GM23338 (cell line): ENCODE results near the gene MAS1L. TPM values are rescaled to one million over a fixed set of nuclear protein-coding genes. Genes with fewer than 3 reads are reported as not detected.

ENCODE experiments used
- ATAC-seq: fragments of 200-7000 bp; cut with Tn5 transposase; 3 replicates; pipeline ENCODE4 v1.9.1; 2020
- DNase-seq: peaks from one replicate; pipeline ENCODE4 v3.0.0-alpha.2; 2015; ENCODE audit warnings: low spot score
- H2AFZ ChIP-seq: fragments of 200-600 bp; sonication (generic); 2 replicates; pipeline ENCODE4 v1.8.0; 2016; ENCODE audit warnings: antibody characterized with exemption, mild to moderate bottlenecking, moderate library complexity
- H3F3A ChIP-seq: fragments of 200-600 bp; sonication (generic); replicated peaks from 2 replicates; pipeline ENCODE4 v1.8.0; 2017; ENCODE audit warnings: antibody characterized with exemption, mixed run types, low read depth
- H3K27ac ChIP-seq: fragments of 200-600 bp; sonication (generic); 2 replicates; pipeline ENCODE4 v1.6.1; 2016; ENCODE audit warnings: low read depth
- H3K27me3 ChIP-seq: fragments of 200-600 bp; sonication (generic); 2 replicates; pipeline ENCODE4 v1.8.0; 2016; ENCODE audit warnings: mild to moderate bottlenecking, mixed run types, moderate library complexity; ENCODE audit not compliant: insufficient read depth
- H3K36me3 ChIP-seq: fragments of 200-600 bp; sonication (generic); 2 replicates; pipeline ENCODE4 v1.8.0; 2016; ENCODE audit warnings: mild to moderate bottlenecking; ENCODE audit not compliant: insufficient read depth
- H3K4me1 ChIP-seq: fragments of 200-600 bp; sonication (generic); 2 replicates; pipeline ENCODE4 v1.8.0; 2016; ENCODE audit warnings: mild to moderate bottlenecking, moderate library complexity; ENCODE audit not compliant: insufficient read depth
- H3K4me2 ChIP-seq: fragments of 200-600 bp; sonication (generic); 2 replicates; pipeline ENCODE4 v1.7.1; 2017; ENCODE audit warnings: mixed run types
- H3K4me3 ChIP-seq: fragments of 200-600 bp; sonication (generic); 2 replicates; pipeline ENCODE4 v1.6.1; 2016; ENCODE audit warnings: mixed run types
- H3K79me2 ChIP-seq: fragments of 200-600 bp; sonication (generic); replicated peaks from 2 replicates; pipeline ENCODE4 v1.8.0; 2017; ENCODE audit warnings: mild to moderate bottlenecking; ENCODE audit not compliant: insufficient read depth
- H3K9me2 ChIP-seq: fragments of 200-600 bp; sonication (generic); 2 replicates; pipeline ENCODE4 v1.8.0; 2017; ENCODE audit not compliant: insufficient read depth
- H4K20me1 ChIP-seq: fragments of 200-600 bp; sonication (generic); replicated peaks from 2 replicates; pipeline ENCODE4 v1.8.0; 2017; ENCODE audit warnings: mild to moderate bottlenecking; ENCODE audit not compliant: insufficient read depth
- H3K27ac Mint-ChIP-seq: 2 replicates; pipeline ENCODE4 v1.8.0; 2020; ENCODE audit warnings: inconsistent platforms, mild to moderate bottlenecking, moderate library complexity, mixed read lengths
- H3K27me3 Mint-ChIP-seq: 3 replicates; pipeline ENCODE4 v1.8.0; 2022; ENCODE audit warnings: low read depth, mild to moderate bottlenecking, moderate library complexity, mixed read lengths, inconsistent platforms; ENCODE audit not compliant: insufficient read depth, poor library complexity
- H3K36me3 Mint-ChIP-seq: 3 replicates; pipeline ENCODE4 v1.8.0; 2021; ENCODE audit warnings: low read depth, mild to moderate bottlenecking, inconsistent platforms, moderate library complexity, mixed read lengths
- H3K4me1 Mint-ChIP-seq: 3 replicates; pipeline ENCODE4 v1.8.0; 2020; ENCODE audit warnings: mild to moderate bottlenecking, inconsistent platforms, mixed read lengths
- H3K4me3 Mint-ChIP-seq: 3 replicates; pipeline ENCODE4 v1.8.0; 2021; ENCODE audit warnings: moderate library complexity, mild to moderate bottlenecking, inconsistent platforms, mixed read lengths
- H3K9me3 Mint-ChIP-seq: 3 replicates; pipeline ENCODE4 v1.8.0; 2020; ENCODE audit warnings: moderate library complexity, mild to moderate bottlenecking, inconsistent platforms, mixed read lengths
- CREB1 ChIP-seq: fragments of 250-450 bp; sonication (Bioruptor Pico); IDR thresholded peaks from 2 replicates; pipeline ENCODE4 v1.5.0; 2020; ENCODE audit warnings: low read depth, mild to moderate bottlenecking, moderate library complexity
- EZH2 ChIP-seq: fragments of 200-600 bp; sonication (generic); IDR thresholded peaks from one replicate; pipeline ENCODE4 v1.8.0; 2017; ENCODE audit warnings: antibody characterized with exemption, mild to moderate bottlenecking, low read depth; ENCODE audit not compliant: unreplicated experiment
- JUNB ChIP-seq: IDR thresholded peaks from one replicate; pipeline ENCODE4 v1.6.1; 2016; ENCODE audit warnings: antibody characterized with exemption; ENCODE audit not compliant: unreplicated experiment
- NANOG ChIP-seq: IDR thresholded peaks from 2 replicates; pipeline ENCODE4 v1.6.1; 2016; ENCODE audit warnings: antibody characterized with exemption, borderline replicate concordance
- POLR2AphosphoS5 ChIP-seq: IDR thresholded peaks from 2 replicates; pipeline ENCODE4 v1.6.1; 2016; ENCODE audit warnings: antibody characterized with exemption, low read depth
- STAT1 ChIP-seq: IDR thresholded peaks from one replicate; pipeline ENCODE4 v1.6.1; 2016; ENCODE audit warnings: antibody characterized with exemption; ENCODE audit not compliant: unreplicated experiment
- ZNF114 ChIP-seq: fragments of 250-450 bp; sonication (Bioruptor Pico); IDR thresholded peaks from 2 replicates; pipeline ENCODE4 v1.5.0; 2020; ENCODE audit warnings: mild to moderate bottlenecking, moderate library complexity
- ZNF331 ChIP-seq: fragments of 250-450 bp; sonication (Bioruptor Pico); IDR thresholded peaks from 2 replicates; pipeline ENCODE4 v1.5.0; 2020; ENCODE audit warnings: low read depth, mild to moderate bottlenecking, moderate library complexity
- polyA plus RNA-seq: library from polyadenylated mRNA; unstranded; fragments of >200 nt; fragmentation: Nextera tagmentation; extraction: Ambion mirVana; gene quantifications from 2 replicates; pipeline ENCODE4 v1.2.1, GENCODE V29; 2016
- total RNA-seq: library from RNA; depleted of rRNA; stranded (reverse); fragments of >200 nt; shearing (Covaris generic); gene quantifications from 2 replicates; pipeline ENCODE4 v1.2.3, GENCODE V29; 2014
- TF ChIP-seq, protein P1 (sequence below): fragments of 250-450 bp; sonication (Bioruptor Pico); IDR thresholded peaks from 2 replicates; pipeline ENCODE4 v1.5.0; 2020; ENCODE audit warnings: mild to moderate bottlenecking, moderate library complexity
- TF ChIP-seq, protein P2 (sequence below): IDR thresholded peaks from 2 replicates; pipeline ENCODE4 v1.6.1; 2016; ENCODE audit warnings: antibody characterized with exemption

The MAS1L gene
- total and polyA plus RNA-seq, 2 experiments from 2014 or later = not detected

DNA sequence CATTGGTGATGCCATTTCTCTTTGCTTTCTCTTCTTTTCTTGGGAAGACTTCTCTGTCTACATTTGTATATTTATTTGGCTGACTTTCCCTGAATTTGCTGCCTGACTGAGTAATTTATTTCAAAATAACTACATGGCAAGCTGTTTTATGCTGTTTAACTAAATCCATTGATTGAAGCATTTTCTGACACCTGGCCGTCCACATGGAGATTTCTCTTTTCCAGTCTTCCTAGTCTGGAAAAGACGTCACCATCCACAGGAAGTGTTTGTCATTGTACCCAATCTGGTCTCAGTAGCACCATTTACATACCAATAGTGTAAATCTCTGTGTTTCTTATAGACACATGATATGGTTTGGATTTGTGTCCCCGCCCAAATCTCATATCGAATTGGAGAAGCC lies 9.2 kb upstream of the MAS1L start (continued):
- TF ChIP-seq, protein P1, sequence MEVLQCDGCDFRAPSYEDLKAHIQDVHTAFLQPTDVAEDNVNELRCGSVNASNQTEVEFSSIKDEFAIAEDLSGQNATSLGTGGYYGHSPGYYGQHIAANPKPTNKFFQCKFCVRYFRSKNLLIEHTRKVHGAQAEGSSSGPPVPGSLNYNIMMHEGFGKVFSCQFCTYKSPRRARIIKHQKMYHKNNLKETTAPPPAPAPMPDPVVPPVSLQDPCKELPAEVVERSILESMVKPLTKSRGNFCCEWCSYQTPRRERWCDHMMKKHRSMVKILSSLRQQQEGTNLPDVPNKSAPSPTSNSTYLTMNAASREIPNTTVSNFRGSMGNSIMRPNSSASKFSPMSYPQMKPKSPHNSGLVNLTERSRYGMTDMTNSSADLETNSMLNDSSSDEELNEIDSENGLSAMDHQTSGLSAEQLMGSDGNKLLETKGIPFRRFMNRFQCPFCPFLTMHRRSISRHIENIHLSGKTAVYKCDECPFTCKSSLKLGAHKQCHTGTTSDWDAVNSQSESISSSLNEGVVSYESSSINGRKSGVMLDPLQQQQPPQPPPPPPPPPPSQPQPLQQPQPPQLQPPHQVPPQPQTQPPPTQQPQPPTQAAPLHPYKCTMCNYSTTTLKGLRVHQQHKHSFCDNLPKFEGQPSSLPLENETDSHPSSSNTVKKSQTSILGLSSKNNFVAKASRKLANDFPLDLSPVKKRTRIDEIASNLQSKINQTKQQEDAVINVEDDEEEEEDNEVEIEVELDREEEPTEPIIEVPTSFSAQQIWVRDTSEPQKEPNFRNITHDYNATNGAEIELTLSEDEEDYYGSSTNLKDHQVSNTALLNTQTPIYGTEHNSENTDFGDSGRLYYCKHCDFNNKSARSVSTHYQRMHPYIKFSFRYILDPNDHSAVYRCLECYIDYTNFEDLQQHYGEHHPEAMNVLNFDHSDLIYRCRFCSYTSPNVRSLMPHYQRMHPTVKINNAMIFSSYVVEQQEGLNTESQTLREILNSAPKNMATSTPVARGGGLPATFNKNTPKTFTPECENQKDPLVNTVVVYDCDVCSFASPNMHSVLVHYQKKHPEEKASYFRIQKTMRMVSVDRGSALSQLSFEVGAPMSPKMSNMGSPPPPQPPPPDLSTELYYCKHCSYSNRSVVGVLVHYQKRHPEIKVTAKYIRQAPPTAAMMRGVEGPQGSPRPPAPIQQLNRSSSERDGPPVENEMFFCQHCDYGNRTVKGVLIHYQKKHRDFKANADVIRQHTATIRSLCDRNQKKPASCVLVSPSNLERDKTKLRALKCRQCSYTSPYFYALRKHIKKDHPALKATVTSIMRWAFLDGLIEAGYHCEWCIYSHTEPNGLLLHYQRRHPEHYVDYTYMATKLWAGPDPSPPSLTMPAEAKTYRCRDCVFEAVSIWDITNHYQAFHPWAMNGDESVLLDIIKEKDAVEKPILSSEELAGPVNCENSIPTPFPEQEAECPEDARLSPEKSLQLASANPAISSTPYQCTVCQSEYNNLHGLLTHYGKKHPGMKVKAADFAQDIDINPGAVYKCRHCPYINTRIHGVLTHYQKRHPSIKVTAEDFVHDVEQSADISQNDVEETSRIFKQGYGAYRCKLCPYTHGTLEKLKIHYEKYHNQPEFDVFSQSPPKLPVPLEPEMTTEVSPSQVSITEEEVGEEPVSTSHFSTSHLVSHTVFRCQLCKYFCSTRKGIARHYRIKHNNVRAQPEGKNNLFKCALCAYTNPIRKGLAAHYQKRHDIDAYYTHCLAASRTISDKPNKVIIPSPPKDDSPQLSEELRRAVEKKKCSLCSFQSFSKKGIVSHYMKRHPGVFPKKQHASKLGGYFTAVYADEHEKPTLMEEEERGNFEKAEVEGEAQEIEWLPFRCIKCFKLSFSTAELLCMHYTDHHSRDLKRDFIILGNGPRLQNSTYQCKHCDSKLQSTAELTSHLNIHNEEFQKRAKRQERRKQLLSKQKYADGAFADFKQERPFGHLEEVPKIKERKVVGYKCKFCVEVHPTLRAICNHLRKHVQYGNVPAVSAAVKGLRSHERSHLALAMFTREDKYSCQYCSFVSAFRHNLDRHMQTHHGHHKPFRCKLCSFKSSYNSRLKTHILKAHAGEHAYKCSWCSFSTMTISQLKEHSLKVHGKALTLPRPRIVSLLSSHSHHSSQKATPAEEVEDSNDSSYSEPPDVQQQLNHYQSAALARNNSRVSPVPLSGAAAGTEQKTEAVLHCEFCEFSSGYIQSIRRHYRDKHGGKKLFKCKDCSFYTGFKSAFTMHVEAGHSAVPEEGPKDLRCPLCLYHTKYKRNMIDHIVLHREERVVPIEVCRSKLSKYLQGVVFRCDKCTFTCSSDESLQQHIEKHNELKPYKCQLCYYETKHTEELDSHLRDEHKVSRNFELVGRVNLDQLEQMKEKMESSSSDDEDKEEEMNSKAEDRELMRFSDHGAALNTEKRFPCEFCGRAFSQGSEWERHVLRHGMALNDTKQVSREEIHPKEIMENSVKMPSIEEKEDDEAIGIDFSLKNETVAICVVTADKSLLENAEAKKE = no peak
- TF ChIP-seq POLR2AphosphoS5 (no peak), EZH2 (no peak), JUNB (no peak), ZNF331 (CRISPR knock-in tag) (no peak), NANOG (no peak), ZNF114 (CRISPR knock-in tag) (no peak), STAT1 (no peak), CREB1 (CRISPR knock-in tag) (no peak)

DNA sequence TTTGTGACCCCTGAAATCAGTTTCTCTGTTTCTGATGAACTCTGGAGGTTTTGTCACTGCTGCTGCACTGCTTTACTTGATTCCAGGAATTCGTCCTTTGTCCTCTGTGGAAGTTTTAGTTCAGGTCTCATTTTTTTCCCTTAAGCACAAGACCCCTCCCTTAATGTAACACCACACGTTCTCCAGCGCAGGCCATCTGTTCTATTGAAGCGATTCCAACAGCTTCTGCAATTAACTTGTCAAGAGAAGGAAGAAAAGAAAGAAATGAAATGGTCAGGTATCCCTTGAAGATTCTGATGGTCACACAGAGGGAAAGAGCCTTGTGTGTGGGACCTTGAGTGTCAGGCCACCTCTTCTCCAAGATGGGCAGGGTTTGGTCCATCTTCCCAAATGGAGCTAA lies 7.8 kb upstream of the MAS1L start:
- H3K4me3 ChIP-seq = no peak overlapping the region
- no peak for TF ChIP-seq ZNF114 (CRISPR knock-in tag)
- TF ChIP-seq, protein P2, sequence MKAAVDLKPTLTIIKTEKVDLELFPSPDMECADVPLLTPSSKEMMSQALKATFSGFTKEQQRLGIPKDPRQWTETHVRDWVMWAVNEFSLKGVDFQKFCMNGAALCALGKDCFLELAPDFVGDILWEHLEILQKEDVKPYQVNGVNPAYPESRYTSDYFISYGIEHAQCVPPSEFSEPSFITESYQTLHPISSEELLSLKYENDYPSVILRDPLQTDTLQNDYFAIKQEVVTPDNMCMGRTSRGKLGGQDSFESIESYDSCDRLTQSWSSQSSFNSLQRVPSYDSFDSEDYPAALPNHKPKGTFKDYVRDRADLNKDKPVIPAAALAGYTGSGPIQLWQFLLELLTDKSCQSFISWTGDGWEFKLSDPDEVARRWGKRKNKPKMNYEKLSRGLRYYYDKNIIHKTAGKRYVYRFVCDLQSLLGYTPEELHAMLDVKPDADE = no peak

More for the DNA sequence above, 7.8 kb upstream of the MAS1L start:
- H3K36me3 Mint-ChIP-seq = no peaks in the 10 kb centered on the region
- H2AFZ ChIP-seq = no peak overlapping the region
- no peak overlapping the region for H3K27ac Mint-ChIP-seq
- no peaks in the 10 kb centered on the region for H3K4me1 ChIP-seq
- H3F3A ChIP-seq = no peaks in the 10 kb centered on the region
- no peaks in the 10 kb centered on the region for H4K20me1 ChIP-seq
- no peak overlapping the region for H3K27ac ChIP-seq
- no peaks in the 10 kb centered on the region for H3K79me2 ChIP-seq
- no peak overlapping the region for H3K4me3 Mint-ChIP-seq
- ATAC-seq = no peak
- H3K4me2 ChIP-seq = no peak overlapping the region
- H3K36me3 ChIP-seq = no peaks in the 10 kb centered on the region
- peaks cover 21% of the 10 kb centered on the region for H3K9me2 ChIP-seq
- no peaks in the 10 kb centered on the region for H3K9me3 Mint-ChIP-seq
- no peak for DNase-seq
- H3K27me3 Mint-ChIP-seq = peaks cover 2% of the 10 kb centered on the region
- H3K27me3 ChIP-seq = no peaks in the 10 kb centered on the region
- peaks cover 5% of the 10 kb centered on the region for H3K4me1 Mint-ChIP-seq
